HepG2 (cell line): ENCODE measurements around the gene DUSP15. TPM values are rescaled to one million over a fixed set of nuclear protein-coding genes. Genes with fewer than 3 reads are reported as not detected.

Experiments
- ATAC-seq: fragments of 200-7000 bp; cut with Tn5 transposase; 3 replicates; pipeline ENCODE4 v1.9.1; 2020; ENCODE audit warnings: mild to moderate bottlenecking, moderate library complexity
- BruUV-seq: library from RNA; stranded (reverse); fragments of 400-500 nt; replicated peaks from 2 replicates; lab custom pipeline; 2021; lab: Mats Ljungman, UMichigan
- CTCF ChIA-PET: fragments of 300-600 bp; formaldehyde crosslinking; extraction: SDS; loops from one replicate; lab custom pipeline; 2021; ENCODE audit warnings: low total read pairs, inconsistent platforms, low intra/inter-chr PET ratio; lab: Yijun Ruan, JAX
- POLR2A ChIA-PET: fragments of 350-600 bp; sonication (Branson Sonifier 250); formaldehyde crosslinking; loops from one replicate; lab custom pipeline; 2020; ENCODE audit warnings: antibody characterized with exemption, inconsistent platforms; lab: Yijun Ruan, JAX
- DNase-seq: peaks from one replicate; pipeline ENCODE4 v3.0.0-alpha.2; 2015; ENCODE audit warnings: low spot score
- FAIRE-seq: peaks from 3 replicates; lab custom pipeline; 2011; peaks lifted over from hg19 to GRCh38; lab: Jason Lieb, UNC
- H2AFZ ChIP-seq: one replicate; pipeline ENCODE4 v1.6.1; 2011; ENCODE audit warnings: low read length, inconsistent platforms
- H3K27ac ChIP-seq: fragments of 300-600 bp; 3 replicates; pipeline ENCODE4 v1.8.0; 2011; ENCODE audit warnings: mixed run types, mild to moderate bottlenecking, mixed read lengths, low read length, inconsistent platforms; ENCODE audit not compliant: insufficient read depth; ENCODE audit errors: extremely low read length
- H3K27me3 ChIP-seq, 2 experiments: fragments of 200-600 bp in 1 of 2; 2 replicates in 1 of 2; 3 replicates in 1 of 2; pipeline versions ENCODE4 v1.6.0 to v1.8.0; 2011; ENCODE audit warnings: low read length in 2 of 2, mild to moderate bottlenecking in 2 of 2, moderate library complexity in 2 of 2, inconsistent platforms in 1 of 2; ENCODE audit not compliant: insufficient read depth in 2 of 2, control insufficient read depth in 1 of 2
- H3K36me3 ChIP-seq, 2 experiments: fragments of 200-600 bp in 1 of 2; replicated peaks in 1 of 2; 2 replicates in 1 of 2; 3 replicates in 1 of 2; pipeline versions ENCODE4 v1.5.1 to v1.8.0; 2011; ENCODE audit warnings: low read length in 2 of 2, inconsistent platforms in 1 of 2; ENCODE audit not compliant: insufficient read depth in 2 of 2, control insufficient read depth in 1 of 2
- H3K4me1 ChIP-seq: 2 replicates; pipeline ENCODE4 v1.5.1; 2012; ENCODE audit warnings: low read length, inconsistent platforms; ENCODE audit not compliant: insufficient read depth
- H3K4me2 ChIP-seq: 2 replicates; pipeline ENCODE4 v1.6.0; 2011; ENCODE audit warnings: low read depth, low read length, inconsistent platforms
- H3K4me3 ChIP-seq, 3 experiments: fragments of 200-600 bp in 1 of 3; sonication (generic), shearing (Covaris generic) in 1 of 3; replicated peaks in 1 of 3; 2 replicates each; pipeline ENCODE4 v1.5.1; 2011 to 2016; ENCODE audit warnings: low read length in 3 of 3, inconsistent platforms in 2 of 3, low read depth in 2 of 3, mild to moderate bottlenecking in 2 of 3, control low read depth in 1 of 3, mixed read lengths in 1 of 3; ENCODE audit not compliant: insufficient read depth in 1 of 3
- H3K79me2 ChIP-seq: one replicate; pipeline ENCODE4 v1.6.1; 2011; ENCODE audit warnings: low read length, inconsistent platforms; ENCODE audit not compliant: insufficient read depth
- H3K9ac ChIP-seq: 2 replicates; pipeline ENCODE4 v1.6.0; 2011; ENCODE audit warnings: mild to moderate bottlenecking, low read depth, low read length, inconsistent platforms; ENCODE audit not compliant: insufficient read depth
- H3K9me3 ChIP-seq: 2 replicates; pipeline ENCODE4 v1.5.1; 2012; ENCODE audit warnings: mild to moderate bottlenecking, low read length
- H4K20me1 ChIP-seq: 2 replicates; pipeline ENCODE4 v1.6.0; 2011; ENCODE audit warnings: inconsistent platforms, mild to moderate bottlenecking, low read length, moderate library complexity; ENCODE audit not compliant: insufficient read depth
- ATF2 ChIP-seq: sonication (generic); formaldehyde crosslinking; IDR thresholded peaks from 2 replicates; pipeline ENCODE4 v1.4.0; 2020; ENCODE audit warnings: missing genetic modification reagents
- EED ChIP-seq: sonication (generic); formaldehyde crosslinking; IDR thresholded peaks from 2 replicates; pipeline ENCODE4 v1.5.0; 2020; ENCODE audit warnings: mild to moderate bottlenecking, missing genetic modification reagents
- HOXA5 ChIP-seq: sonication (generic); formaldehyde crosslinking; IDR thresholded peaks from 2 replicates; pipeline ENCODE4 v1.4.0; 2020; ENCODE audit warnings: missing genetic modification reagents
- KDM5B ChIP-seq: sonication (generic); formaldehyde crosslinking; IDR thresholded peaks from 2 replicates; pipeline ENCODE4 v1.4.0; 2020; ENCODE audit warnings: missing genetic modification reagents, mild to moderate bottlenecking, borderline replicate concordance
- PAXIP1 ChIP-seq: sonication (generic); formaldehyde crosslinking; conservative IDR thresholded peaks from 2 replicates; pipeline ENCODE4 v1.4.0; 2020; ENCODE audit warnings: mild to moderate bottlenecking, missing genetic modification reagents, moderate library complexity
- TBP ChIP-seq: sonication (generic); formaldehyde crosslinking; IDR thresholded peaks from 2 replicates; pipeline ENCODE4 v1.5.0; 2020; ENCODE audit warnings: missing genetic modification reagents
- ZNF180 ChIP-seq: sonication (generic); formaldehyde crosslinking; IDR thresholded peaks from 2 replicates; pipeline ENCODE4 v1.4.0; 2020; ENCODE audit warnings: low read depth, missing genetic modification reagents, borderline replicate concordance
- ZNF24 ChIP-seq: fragments of 450-650 bp; IDR thresholded peaks from 2 replicates; pipeline ENCODE4 v1.6.1; 2017; ENCODE audit warnings: antibody characterized with exemption, mild to moderate bottlenecking
- ZNF446 ChIP-seq: sonication (generic); formaldehyde crosslinking; IDR thresholded peaks from 2 replicates; pipeline ENCODE4 v1.5.0; 2020; ENCODE audit warnings: mild to moderate bottlenecking, missing genetic modification reagents
- ZNF563 ChIP-seq: sonication (generic); formaldehyde crosslinking; IDR thresholded peaks from 2 replicates; pipeline ENCODE4 v1.8.0; 2022; ENCODE audit warnings: mild to moderate bottlenecking, moderate library complexity, missing genetic modification reagents
- ZNF576 ChIP-seq: sonication (generic); formaldehyde crosslinking; IDR thresholded peaks from 2 replicates; pipeline ENCODE4 v1.4.0; 2020; ENCODE audit warnings: mild to moderate bottlenecking, missing genetic modification reagents
- ZNF607 ChIP-seq: sonication (generic); formaldehyde crosslinking; IDR thresholded peaks from 2 replicates; pipeline ENCODE4 v1.5.1; 2020; ENCODE audit warnings: missing genetic modification reagents, mild to moderate bottlenecking, borderline replicate concordance
- ZNF674 ChIP-seq: sonication (generic); formaldehyde crosslinking; IDR thresholded peaks from 2 replicates; pipeline ENCODE4 v1.5.0; 2020; ENCODE audit warnings: low read depth, mild to moderate bottlenecking, missing genetic modification reagents
- ZNF800 ChIP-seq: sonication (generic); formaldehyde crosslinking; IDR thresholded peaks from 2 replicates; pipeline ENCODE4 v1.4.0; 2020; ENCODE audit warnings: missing genetic modification reagents
- ZNF883 ChIP-seq: sonication (generic); formaldehyde crosslinking; IDR thresholded peaks from 2 replicates; pipeline ENCODE4 v1.5.1; 2020; ENCODE audit warnings: mild to moderate bottlenecking, missing genetic modification reagents; ENCODE audit errors: not compliant biosample characterization
- ZNF891 ChIP-seq: sonication (generic); formaldehyde crosslinking; IDR thresholded peaks from 2 replicates; pipeline ENCODE4 v1.5.0; 2020; ENCODE audit warnings: mild to moderate bottlenecking, missing genetic modification reagents
- WGBS: methylation state at CpG from one replicate; pipeline ENCODE4 v1.1.6; 2017; ENCODE audit warnings: low lambda C conversion rate; 5-methylcytosine and 5-hydroxymethylcytosine counted together
- in situ Hi-C: cut with HindIII; loops from 2 replicates; pipeline ENCODE4 v1.10.0; 2017; ENCODE audit warnings: low pct_unique_long_range_greater_than_20kb; ENCODE audit not compliant: extremely low pct_ligation_motif_present
- intact Hi-C: fragments of 100-400 bp; cut with micrococcal nuclease; formaldehyde crosslinking; loops from one replicate; pipeline ENCODE4 v1.10.0; 2022; ENCODE audit not compliant: unreplicated experiment
- polyA plus RNA-seq, 8 experiments: library from polyadenylated mRNA; depleted of rRNA in 3 of 8; stranded (reverse) in 7 of 8; unstranded in 1 of 8; fragments of >200 nt; fragmentation: Illumina TruSeq in 4 of 8; extraction: Trizol in 4 of 8; gene quantifications; 2 replicates each; pipeline versions ENCODE4 v1.2.1 to v1.2.3, GENCODE V29; 2011 to 2016; ENCODE audit warnings: low read depth in 4 of 8, missing spikeins in 1 of 8, mixed read lengths in 1 of 8; ENCODE audit not compliant: insufficient read depth in 1 of 8
- total RNA-seq, 5 experiments: library from RNA; depleted of rRNA; stranded (reverse); fragments of >200 nt; fragmentation: Illumina TruSeq; extraction: Trizol; gene quantifications; 2 replicates each; pipeline ENCODE4 v1.2.3, GENCODE V29; 2016; ENCODE audit warnings: low read depth in 1 of 5

Gene DUSP15
- total and polyA plus RNA-seq, 2 of the 13 experiments (the other 11 are each of a cell fraction or from before 2014, with no cell fraction given), result 0.17 to 0.93 TPM

- in situ Hi-C loops (no loop called here), intact Hi-C loops (no loop called here)
- peak; percentile 59 for DNase-seq
- peak; percentile 86 for ATAC-seq
- Histone ChIP-seq H3K36me3 (no peaks in the 10 kb centered on the region), H2AFZ (peak overlapping the region; percentile 29), H3K9ac (peak overlapping the region; percentile 53), H3K4me1 (peaks cover 15% of the 10 kb centered on the region), H3K27me3 (peaks cover 9 to 53% of the 10 kb centered on the region in 2 experiments; a peak in 4 of 5 replicates), H3K9me3 (no peaks in the 10 kb centered on the region), H3K4me2 (peak overlapping the region; percentile 96), H3K27ac (no peak overlapping the region), H3K79me2 (no peaks in the 10 kb centered on the region), H4K20me1 (no peaks in the 10 kb centered on the region), H3K4me3 (peak overlapping the region; percentile 54 to 82 (median 74))
- FAIRE-seq, result peak; percentile 47
- ChIA-PET CTCF (interaction anchor here (1.6 kb wide), 1 partner anchor 9 kb away, joined by 3 read pairs; no protein-coding TSS in a partner anchor), POLR2A (interaction anchor here (1.1 to 1.2 kb wide), 3 partner anchors 26 to 90 kb away, joined by 3 to 7 read pairs (median 3); partner anchors contain the start of gene PDRG1)
- 3% methylated on average over 50 of the region's 60 CpGs for WGBS
- no TSS peak for BruUV-seq
- TF ChIP-seq PAXIP1 (CRISPR knock-in tag) (peak; percentile 24; the same call in 1 of the 2 replicates), KDM5B (peak; percentile 78; the same call in 1 of the 2 replicates), ZNF24 (no peak), ZNF883 (peak; percentile 40), ZNF800 (CRISPR knock-in tag) (peak; percentile 84; the same call in 1 of the 2 replicates), ZNF576 (CRISPR knock-in tag) (peak; percentile 79), TBP (no peak), ZNF563 (no peak), ZNF891 (CRISPR knock-in tag) (peak; percentile 35; the same call in 1 of the 2 replicates), ZNF180 (CRISPR knock-in tag) (no peak), ZNF446 (CRISPR knock-in tag) (no peak), ZNF607 (CRISPR knock-in tag) (no peak; the same call in none of the 2 replicates), EED (CRISPR knock-in tag) (peak; percentile 62; the same call in 1 of the 2 replicates), HOXA5 (CRISPR knock-in tag) (no peak), ZNF674 (CRISPR knock-in tag) (no peak), ATF2 (0 out of 2 replicates have a peak, but pooled peaks have one; percentile 25)
Observed at GRCh38 chr20:31861385-31862156, 8.8 kb downstream of the DUSP15 start.
